ENCODE results near the gene TAC4. TPM values are rescaled to one million over a fixed set of nuclear protein-coding genes. Genes with fewer than 3 reads are reported as not detected.
A peak's percentile ranks its signal among the peaks of the same experiment; 100 is the strongest.
"Not testable (repeated sequence)": the region's sequence is repeated elsewhere in the genome, so short reads cannot be mapped to it uniquely, and the experiment has no call there.

TAC4 gene
- total RNA-seq, 3 donors from 2014 or later: not detected

DNA sequence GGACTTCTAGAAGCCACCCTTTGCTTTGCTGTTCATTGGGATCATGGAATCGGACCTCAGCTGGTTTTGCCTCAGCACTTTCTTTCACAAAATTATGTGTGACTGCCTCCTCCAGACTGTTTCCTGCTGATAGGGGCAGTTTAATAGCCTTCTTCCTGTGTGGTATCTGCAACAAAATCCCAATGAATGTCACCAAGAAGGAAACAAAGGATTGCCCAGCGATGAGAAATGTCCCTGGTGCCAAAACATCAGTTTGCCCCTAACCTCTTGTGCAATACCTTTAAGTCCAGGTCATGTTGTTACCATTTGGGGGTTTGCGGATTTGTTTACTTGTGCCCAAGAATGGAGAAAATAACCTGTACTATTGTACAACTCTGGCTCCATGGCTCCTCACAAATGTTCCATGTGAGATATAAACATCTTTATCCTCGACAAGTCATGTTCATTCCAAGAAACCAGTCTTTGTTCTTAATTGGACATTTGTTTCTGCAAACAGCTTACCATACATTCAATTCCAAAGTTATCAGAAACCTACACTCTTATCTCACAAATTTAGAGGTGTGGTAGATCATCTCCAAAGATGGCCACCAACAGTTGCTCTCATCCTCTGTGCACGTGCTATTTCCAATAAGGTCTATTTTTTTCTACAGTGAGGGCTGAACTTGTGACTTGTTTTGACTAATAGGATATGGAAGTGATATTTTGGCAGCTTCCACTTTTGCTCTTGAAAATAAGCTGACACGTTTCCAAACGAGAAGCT is 14.8 kb downstream of the TAC4 start:
- no peaks in the 10 kb centered on the region for H3K9me3 ChIP-seq
- no peak for DNase-seq (ENCODE audit: low spot score in 2 of 2)
- H3K4me1 ChIP-seq: peaks cover 0 to 12% of the 10 kb centered on the region in 2 donors
- TF ChIP-seq POLR2AphosphoS5 (IDR thresholded peaks at IDR 0.05) (peak in 1 of 3 donors; percentile 49), POLR2A (IDR thresholded peaks at IDR 0.05) (no peak)
- TF ChIP-seq, protein P1, sequence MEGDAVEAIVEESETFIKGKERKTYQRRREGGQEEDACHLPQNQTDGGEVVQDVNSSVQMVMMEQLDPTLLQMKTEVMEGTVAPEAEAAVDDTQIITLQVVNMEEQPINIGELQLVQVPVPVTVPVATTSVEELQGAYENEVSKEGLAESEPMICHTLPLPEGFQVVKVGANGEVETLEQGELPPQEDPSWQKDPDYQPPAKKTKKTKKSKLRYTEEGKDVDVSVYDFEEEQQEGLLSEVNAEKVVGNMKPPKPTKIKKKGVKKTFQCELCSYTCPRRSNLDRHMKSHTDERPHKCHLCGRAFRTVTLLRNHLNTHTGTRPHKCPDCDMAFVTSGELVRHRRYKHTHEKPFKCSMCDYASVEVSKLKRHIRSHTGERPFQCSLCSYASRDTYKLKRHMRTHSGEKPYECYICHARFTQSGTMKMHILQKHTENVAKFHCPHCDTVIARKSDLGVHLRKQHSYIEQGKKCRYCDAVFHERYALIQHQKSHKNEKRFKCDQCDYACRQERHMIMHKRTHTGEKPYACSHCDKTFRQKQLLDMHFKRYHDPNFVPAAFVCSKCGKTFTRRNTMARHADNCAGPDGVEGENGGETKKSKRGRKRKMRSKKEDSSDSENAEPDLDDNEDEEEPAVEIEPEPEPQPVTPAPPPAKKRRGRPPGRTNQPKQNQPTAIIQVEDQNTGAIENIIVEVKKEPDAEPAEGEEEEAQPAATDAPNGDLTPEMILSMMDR (IDR thresholded peaks at IDR 0.05): no peak
- intact Hi-C loops (cut with DNase I; ENCODE audit: low total_unique reads): no loop called here
- H3K27ac ChIP-seq: no peak overlapping the region
- H3K4me3 ChIP-seq: no peak overlapping the region
- H3K27me3 ChIP-seq: no peaks in the 10 kb centered on the region
- no peaks in the 10 kb centered on the region for H3K36me3 ChIP-seq

DNA sequence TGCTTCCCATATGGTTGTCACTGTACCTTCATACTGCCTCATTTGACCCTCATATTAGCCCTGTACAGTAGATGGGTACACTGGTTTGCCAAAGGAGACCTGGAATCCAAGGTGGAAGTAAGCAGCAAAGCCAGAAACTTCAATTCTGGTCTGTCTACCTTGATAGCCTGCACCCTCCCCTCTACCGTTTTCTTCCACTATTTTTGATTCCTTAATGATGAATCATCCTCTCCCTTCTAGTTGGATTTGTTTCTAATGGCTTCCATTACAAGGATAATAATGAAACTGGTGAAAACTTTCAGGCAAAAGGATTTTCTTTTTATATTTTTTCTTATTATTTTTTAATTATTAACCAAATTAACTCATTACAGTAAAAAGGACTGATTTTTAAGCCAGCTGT is 17.3 kb downstream of the TAC4 start:
- no peak for TF ChIP-seq POLR2A (IDR thresholded peaks at IDR 0.05)
- TF ChIP-seq, protein P1 (IDR thresholded peaks at IDR 0.05): no peak
- TF ChIP-seq POLR2AphosphoS5 (IDR thresholded peaks at IDR 0.05): no peak
- H3K4me3 ChIP-seq: no peak overlapping the region
- intact Hi-C loops (cut with DNase I; ENCODE audit: low total_unique reads): no loop called here
- H3K36me3 ChIP-seq: no peaks in the 10 kb centered on the region
- no peak overlapping the region for H3K27ac ChIP-seq
- H3K9me3 ChIP-seq: no peaks in the 10 kb centered on the region
- no peaks in the 10 kb centered on the region for H3K27me3 ChIP-seq
- no peak for DNase-seq (ENCODE audit: low spot score in 2 of 2)
- peaks cover 0 to under 1% of the 10 kb centered on the region in 2 donors for H3K4me1 ChIP-seq

DNA sequence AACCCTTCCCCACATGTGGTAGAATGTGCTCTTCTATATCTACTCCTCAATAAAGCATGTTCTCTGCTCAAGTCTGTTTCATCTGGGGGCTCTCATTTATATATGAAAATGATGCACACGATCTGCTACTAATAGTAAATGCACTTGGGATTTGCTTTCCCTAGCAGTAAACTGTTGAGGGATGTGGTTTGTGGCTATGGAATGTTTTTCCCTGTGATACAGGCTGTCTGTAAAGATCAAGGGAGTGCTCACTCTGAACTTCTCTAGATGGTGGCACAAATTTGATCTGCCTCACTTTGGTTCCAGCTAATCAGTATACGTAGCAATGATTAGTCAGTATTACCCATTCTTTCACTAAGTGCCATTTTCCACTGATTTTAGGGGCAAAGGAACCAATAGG is 18.8 kb downstream of the TAC4 start:
- TF ChIP-seq POLR2AphosphoS5 (IDR thresholded peaks at IDR 0.05) (no peak), POLR2A (IDR thresholded peaks at IDR 0.05) (no peak)
- TF ChIP-seq, protein P1 (IDR thresholded peaks at IDR 0.05): no peak
- intact Hi-C loops (cut with DNase I; ENCODE audit: low total_unique reads): loop anchor here (5.0 kb wide), 1 partner anchor 693 kb away; no protein-coding TSS in a partner anchor
- H3K27me3 ChIP-seq: no peaks in the 10 kb centered on the region
- H3K9me3 ChIP-seq: no peaks in the 10 kb centered on the region
- no peak overlapping the region for H3K27ac ChIP-seq
- DNase-seq (ENCODE audit: low spot score in 2 of 2): no peak
- no peaks in the 10 kb centered on the region for H3K36me3 ChIP-seq
- H3K4me1 ChIP-seq: no peaks in the 10 kb centered on the region
- no peak overlapping the region for H3K4me3 ChIP-seq

DNA sequence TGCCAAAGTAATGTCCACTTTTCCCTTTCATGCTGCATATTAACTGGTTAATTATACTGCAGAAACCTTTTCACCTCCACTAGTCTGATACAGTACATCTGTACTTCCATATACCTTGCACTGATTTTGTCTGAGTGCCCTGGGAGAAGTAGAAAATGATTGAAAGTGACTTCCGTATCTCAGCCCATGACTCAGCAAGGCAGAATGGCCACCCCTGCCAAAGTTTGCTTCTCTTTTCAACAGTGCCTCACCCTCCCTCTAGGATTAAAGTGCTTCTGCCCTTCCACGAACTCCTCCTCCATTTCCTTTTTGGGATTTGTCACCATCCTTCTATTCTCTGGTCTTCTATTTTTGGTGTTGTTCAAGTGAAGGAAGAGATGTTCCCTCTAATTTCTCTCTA is 19.5 kb downstream of the TAC4 start:
- intact Hi-C loops (cut with DNase I; ENCODE audit: low total_unique reads): loop anchor here (5.0 kb wide), 1 partner anchor 694 kb away; no protein-coding TSS in a partner anchor
- not testable (repeated sequence) for H3K27ac ChIP-seq; H3K4me1 ChIP-seq; DNase-seq (ENCODE audit: low spot score in 2 of 2); H3K9me3 ChIP-seq; H3K4me3 ChIP-seq; H3K27me3 ChIP-seq; H3K36me3 ChIP-seq

DNA sequence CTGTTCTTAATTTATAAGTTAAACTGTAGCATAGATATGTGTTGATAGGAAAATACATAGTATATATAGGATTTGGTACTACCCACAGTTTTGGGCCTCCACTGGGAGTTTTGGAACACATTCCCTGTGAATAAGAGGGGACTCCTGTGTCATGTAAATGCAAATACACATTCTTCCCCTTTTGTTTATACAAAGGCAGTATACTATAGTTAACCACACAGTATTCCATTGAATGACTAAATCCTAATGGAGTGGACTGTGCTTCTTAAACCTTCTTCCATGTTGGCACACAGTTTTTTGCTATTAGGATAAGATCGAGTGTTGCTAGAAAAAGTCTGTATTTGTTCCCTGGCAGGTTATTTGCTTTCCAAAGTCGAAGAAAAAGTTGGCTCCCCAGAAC is 22.2 kb downstream of the TAC4 start:
- H3K36me3 ChIP-seq: no peaks in the 10 kb centered on the region
- no peak overlapping the region for H3K27ac ChIP-seq
- no peaks in the 10 kb centered on the region for H3K4me1 ChIP-seq
- intact Hi-C loops (cut with DNase I; ENCODE audit: low total_unique reads): loop anchor here (5.0 kb wide), 1 partner anchor 697 kb away; no protein-coding TSS in a partner anchor
- TF ChIP-seq, protein P1 (IDR thresholded peaks at IDR 0.05): no peak
- TF ChIP-seq POLR2AphosphoS5 (IDR thresholded peaks at IDR 0.05) (no peak), POLR2A (IDR thresholded peaks at IDR 0.05) (no peak)
- no peak overlapping the region for H3K4me3 ChIP-seq
- H3K27me3 ChIP-seq: no peaks in the 10 kb centered on the region
- H3K9me3 ChIP-seq: no peaks in the 10 kb centered on the region
- DNase-seq (ENCODE audit: low spot score in 2 of 2): no peak

Measured in breast epithelium (tissue), 4 donors.